A204.1 (cell line): ENCODE data around the gene IL7R.

Experiments
- FAIRE-seq: peaks from 2 replicates; lab custom pipeline; 2012; peaks lifted over from hg19 to GRCh38; lab: Jason Lieb, UNC

Gene IL7R

GRCh38 chr5:35856765-35857351 lies at the start of gene IL7R:
Gene IL7R, plus strand, starts transcription at chr5:35856891. Its CDS starts 87 bp downstream, at chr5:35856978.
- FAIRE-seq: no peak

GRCh38 chr5:35810601-35811000 lies 46.1 kb upstream of the IL7R start:
- no peak for FAIRE-seq

GRCh38 chr5:35811108-35811741 lies 45.5 kb upstream of the IL7R start:
- FAIRE-seq: no peak

GRCh38 chr5:35813521-35813920 lies 43.2 kb upstream of the IL7R start:
- FAIRE-seq: no peak

- no peak for FAIRE-seq
Observed at GRCh38 chr5:35815089-35815936, 41.4 kb upstream of the IL7R start.

- FAIRE-seq: no peak
Observed at GRCh38 chr5:35816881-35817521, 39.7 kb upstream of the IL7R start.

- FAIRE-seq: no peak
Observed at GRCh38 chr5:35819026-35819425, 37.7 kb upstream of the IL7R start.

- no peak for FAIRE-seq
Observed at GRCh38 chr5:35819668-35820067, 37.0 kb upstream of the IL7R start.

GRCh38 chr5:35820735-35821134 lies 36.0 kb upstream of the IL7R start:
- FAIRE-seq: no peak

- FAIRE-seq: no peak
Observed at GRCh38 chr5:35821513-35821912, 35.2 kb upstream of the IL7R start.

GRCh38 chr5:35822511-35822910 lies 34.2 kb upstream of the IL7R start:
- no peak for FAIRE-seq

- FAIRE-seq: no peak
Observed at GRCh38 chr5:35823347-35824098, 33.2 kb upstream of the IL7R start.

GRCh38 chr5:35826056-35826455 lies 30.6 kb upstream of the IL7R start:
- FAIRE-seq: no peak

- no peak for FAIRE-seq
Observed at GRCh38 chr5:35826554-35826953, 30.1 kb upstream of the IL7R start.

- FAIRE-seq: no peak
Observed at GRCh38 chr5:35828082-35828598, 28.6 kb upstream of the IL7R start.

GRCh38 chr5:35830587-35830986 lies 26.1 kb upstream of the IL7R start:
- no peak for FAIRE-seq

GRCh38 chr5:35832762-35833161 lies 23.9 kb upstream of the IL7R start:
- FAIRE-seq: no peak

- FAIRE-seq: no peak
Observed at GRCh38 chr5:35833224-35833623, 23.5 kb upstream of the IL7R start.

- FAIRE-seq: no peak
Observed at GRCh38 chr5:35835796-35836742, 20.6 kb upstream of the IL7R start.

- FAIRE-seq: no peak
Observed at GRCh38 chr5:35838370-35839042, 18.2 kb upstream of the IL7R start.
